SKM-1 (cell line): ENCODE data around the gene RPS3A.
"Not testable (repeated sequence)": the region's sequence is repeated elsewhere in the genome, so short reads cannot be mapped to it uniquely, and the experiment has no call there.

Experiments used
- DNase-seq: peaks from one replicate; lab custom pipeline; 2025; ENCODE audit not compliant: unreplicated experiment; lab: John Stamatoyannopoulos, UW

RPS3A gene

DNA sequence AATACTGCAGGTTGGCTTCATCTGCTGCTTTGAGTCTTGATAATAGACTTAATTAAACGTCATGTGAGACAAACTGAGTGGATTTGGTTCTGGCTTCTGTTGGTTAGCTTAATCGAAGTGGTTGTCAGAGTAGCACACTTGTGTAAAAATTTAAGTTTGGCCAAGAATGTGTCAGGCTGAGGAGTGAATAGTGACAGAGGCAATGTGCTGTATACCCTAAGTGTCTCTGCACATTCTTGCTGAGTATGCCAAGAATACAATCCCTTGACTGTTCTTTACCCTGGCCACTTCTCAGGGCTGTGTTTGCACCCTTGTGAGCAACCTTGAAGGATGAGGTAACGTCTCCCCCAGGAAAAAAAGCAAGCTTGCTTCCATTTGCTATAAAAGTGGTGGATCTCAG, 14.9 kb downstream of the RPS3A start:
- no peak for DNase-seq

DNA sequence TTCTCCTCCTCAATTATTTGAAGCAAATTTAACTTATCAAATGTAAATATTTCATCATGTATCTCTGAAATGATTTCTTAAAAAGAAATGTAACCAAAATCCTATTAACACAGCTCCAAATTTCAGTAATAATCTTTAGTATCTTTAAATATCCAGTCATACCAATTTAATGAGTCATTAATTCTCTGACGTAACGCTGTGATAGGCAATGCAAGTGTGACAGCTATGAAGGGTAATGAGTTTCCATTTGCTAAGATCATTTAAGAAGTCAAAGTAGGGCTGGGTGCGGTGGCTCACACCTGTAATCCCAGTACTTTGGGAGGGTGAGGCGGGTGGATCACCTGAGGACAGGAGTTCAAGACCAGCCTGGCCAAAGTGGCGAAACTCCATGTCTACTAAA, 15.6 kb downstream of the RPS3A start:
- no peak for DNase-seq

DNA sequence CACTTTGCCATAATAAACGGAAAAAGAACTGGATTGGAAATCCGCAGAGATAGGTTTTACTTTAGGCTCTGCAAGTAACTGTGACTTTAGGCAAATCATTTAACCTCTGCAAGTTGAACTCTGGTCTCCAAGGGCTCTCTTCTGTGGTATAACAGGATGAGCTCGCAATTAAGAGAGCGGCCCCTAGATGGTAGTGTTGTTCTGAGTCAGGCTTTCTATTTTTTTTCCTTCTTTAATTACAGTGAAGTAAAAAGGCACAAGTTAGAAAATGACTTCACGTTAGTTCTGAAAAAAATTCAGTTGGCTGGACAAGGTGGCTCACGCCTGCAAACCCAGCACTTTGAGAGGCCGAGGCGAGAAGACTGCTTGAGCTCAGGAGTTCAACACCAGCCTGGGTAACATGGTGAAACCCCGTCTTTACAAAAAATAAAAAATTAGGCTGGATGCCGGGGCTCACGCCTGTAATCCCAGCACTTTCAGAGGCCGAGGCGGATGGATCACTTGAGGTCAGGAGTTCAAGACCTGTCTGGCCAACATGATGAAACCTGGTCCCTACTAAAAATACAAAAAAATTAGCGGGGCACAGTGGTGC, 18.0 kb downstream of the RPS3A start:
- no peak for DNase-seq

DNA sequence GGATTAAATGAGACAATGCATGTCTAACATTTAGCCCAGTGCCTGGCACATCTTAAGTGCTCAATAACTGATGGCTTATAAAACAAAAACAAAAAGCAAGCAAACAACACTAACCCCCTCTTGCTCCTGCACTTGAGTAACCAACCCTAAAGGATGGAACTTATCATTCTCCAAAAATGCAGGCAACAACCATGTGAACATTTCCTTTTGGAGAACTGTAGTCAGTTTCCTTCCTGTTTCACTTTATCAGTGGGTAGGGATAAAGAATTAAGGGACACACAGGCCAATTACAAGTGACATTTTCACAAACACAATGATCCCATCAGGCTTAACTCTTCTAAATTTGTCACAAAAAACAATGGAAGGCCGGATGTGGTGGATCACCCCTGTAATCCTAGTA, 30.4 kb downstream of the RPS3A start:
- DNase-seq: no peak

DNA sequence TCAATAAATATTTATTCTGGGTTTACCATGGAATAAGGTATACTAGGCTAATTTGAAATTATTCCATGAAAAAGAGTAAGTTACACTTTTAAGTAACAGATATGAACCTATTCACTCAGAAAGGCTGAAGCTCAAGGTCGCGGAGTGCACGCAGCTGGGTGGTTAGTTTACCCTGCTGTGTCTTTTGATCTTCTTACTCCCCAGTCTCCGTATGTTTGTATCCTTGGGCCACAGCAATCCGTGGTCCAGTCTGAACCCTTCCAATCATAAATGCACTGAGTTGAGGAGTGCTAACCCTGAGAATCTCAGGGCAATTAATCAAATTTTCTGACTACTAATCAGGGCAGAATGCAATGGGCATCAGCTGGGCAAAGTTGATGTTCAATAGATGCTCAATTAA, 33.9 kb downstream of the RPS3A start:
- DNase-seq: no peak

DNA sequence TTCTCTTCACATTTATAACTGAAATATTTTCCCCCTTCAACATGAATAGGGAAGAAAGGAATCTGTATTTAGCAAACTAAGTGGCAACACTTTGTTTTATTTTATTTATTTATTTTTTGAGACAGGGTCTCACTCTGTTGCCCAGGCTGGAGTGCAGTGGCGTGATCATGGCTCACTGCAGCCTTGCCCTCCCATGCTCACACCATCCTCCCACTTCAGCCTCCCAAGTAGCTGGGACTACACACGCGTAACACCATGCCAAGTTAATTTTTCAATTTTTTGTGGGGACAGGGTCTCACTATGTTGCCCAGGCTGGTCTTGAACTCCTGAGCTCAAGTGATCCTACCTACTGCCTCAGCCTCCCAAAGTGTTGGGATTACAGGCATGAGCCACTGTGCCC, 36.6 kb downstream of the RPS3A start:
- not testable (repeated sequence) for DNase-seq

DNA sequence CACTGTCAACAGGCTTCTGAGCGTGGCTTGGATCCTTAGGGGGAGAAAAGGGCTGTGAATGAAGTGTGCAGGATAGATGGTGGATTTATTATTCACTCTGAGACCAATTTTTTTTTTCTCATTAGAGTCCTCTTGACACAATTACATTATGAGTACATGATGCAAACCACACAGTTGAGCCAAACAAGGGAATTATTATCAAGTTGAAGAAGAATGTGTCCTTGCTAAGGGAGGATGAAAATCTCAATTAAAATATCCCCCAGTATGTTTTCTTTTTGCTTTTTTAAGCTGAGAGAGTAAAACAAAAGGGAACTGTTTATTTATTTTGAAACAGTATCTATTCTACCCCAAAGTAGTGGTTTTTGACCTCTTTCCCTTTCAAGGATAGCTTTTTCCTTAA, 40.4 kb downstream of the RPS3A start:
- no peak for DNase-seq

DNA sequence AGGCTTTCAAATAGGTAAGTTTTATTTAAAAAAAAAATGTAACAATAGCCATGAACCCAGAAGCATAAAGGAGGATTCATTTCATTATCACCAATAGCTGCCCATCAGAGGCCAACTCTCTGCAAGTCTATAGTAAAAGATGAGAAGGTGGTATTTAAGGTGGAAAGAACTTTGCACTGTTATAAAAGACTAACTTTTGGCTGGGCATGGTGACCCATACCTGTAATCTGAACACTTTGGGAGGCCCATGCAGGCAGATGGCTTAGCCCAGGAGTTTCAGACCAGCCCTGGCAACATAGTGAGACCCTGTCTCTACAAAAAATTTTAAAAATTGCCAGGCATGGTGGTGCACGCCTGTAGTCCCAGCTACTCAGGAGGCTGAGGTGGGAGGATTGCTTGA, 43.3 kb downstream of the RPS3A start:
- DNase-seq: no peak

DNA sequence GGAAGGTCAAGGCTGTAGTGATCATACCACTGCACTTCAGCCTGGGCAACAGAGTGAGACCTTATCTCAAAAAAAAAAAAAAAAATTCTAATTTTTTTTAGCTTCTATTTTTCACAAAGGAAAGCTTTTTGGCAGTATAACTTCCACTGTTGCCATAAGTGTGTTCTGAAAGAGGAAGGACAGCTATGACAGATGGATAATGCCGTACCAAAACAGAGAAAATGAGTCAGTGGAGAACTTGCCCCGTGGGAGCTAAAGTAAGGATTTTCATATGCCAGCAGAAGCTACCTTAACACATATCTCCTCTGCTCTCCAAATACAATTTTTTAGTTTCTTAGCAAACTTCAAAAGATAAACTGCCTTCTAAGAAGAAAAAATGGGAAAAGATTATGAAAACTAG, 43.7 kb downstream of the RPS3A start:
- DNase-seq: no peak

DNA sequence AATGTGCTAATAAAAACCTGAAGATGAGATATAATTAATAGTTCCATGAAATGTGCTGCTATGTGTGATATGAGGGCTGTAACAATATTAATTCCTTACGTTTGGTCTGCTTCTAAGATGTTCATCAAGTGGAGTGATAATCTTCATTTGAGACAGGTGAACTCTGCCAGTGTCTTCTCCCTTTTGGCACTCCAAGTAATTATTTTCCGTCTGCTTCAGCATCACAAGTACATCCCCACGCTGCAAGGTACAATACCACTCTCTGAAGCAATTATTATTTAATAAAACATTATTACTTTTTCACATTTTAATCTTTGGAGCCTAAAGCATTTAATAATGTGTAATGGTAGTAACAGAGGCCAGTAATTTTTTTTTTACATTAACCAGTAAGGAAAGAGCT, 44.4 kb downstream of the RPS3A start:
- DNase-seq: no peak

DNA sequence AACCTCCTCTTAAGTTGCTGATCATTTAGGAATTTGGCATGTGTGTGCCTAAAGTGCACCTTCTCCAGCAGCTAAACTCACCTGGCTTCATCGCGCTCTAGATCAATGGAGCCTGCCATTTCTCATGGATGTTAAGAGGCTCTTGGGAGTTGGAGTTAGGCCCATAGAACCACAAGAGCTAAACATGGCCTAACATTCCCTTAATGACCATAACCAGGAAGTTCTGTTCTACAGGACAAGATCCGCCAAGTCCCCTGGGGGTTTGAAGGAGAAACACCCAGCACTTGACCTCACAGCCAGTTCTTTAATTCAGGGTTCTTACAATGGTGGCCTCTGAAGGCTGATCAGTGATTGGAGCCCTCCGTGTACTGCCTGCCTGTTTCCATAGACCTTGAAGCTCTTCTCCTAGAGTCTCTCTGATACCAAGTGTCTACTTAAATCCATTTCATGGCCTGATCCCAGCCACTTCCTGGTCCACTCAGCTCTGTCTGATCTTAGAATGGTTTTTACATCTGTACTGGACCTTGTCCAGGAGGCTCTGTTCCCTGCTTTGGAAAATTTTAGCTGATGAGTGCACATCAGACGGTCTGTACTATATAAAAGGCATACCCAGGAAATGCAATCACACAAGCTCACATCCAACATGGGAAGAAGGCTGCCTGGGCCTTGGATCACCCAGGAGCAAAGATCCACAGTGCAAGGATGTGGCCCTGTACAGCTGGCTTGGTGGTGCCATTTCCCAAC, 45.1 kb downstream of the RPS3A start:
- DNase-seq: no peak

DNA sequence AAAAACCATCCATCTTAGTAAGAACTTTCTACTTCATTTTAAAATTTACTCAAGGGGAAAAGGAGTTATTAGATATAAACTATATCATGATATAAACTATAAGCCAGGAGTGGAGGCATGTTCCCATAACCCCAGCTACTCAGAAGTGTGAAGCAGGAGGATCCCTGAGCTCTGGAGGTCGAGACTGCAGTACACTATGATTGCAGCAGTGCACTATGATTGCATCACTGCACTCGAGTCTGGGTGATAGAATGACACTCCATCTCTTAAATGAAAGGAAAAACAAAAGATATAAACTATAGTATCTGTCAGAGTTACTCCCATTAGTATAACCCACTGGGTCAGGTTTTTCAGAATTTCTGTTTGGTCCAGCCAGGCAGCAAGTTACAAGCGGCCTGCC, 47.6 kb downstream of the RPS3A start:
- DNase-seq: no peak

DNA sequence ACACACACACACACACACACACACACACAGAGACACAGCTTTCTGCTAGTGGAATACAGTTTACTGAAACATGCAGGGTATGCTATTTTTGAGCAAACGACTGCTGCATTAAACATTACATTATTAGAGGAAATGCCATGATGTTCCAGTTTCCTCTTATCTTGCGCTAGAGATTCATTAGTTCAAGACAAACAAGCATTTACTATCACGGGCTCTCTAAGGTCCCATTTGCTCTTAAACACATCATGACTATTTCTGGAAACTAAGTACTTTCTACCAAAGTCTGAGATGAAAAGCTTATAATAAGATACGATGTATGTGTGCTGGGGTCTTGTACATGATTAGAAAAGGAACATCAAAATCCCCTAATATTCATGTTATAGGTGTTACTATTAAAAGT, 48.8 kb downstream of the RPS3A start:
- no peak for DNase-seq

DNA sequence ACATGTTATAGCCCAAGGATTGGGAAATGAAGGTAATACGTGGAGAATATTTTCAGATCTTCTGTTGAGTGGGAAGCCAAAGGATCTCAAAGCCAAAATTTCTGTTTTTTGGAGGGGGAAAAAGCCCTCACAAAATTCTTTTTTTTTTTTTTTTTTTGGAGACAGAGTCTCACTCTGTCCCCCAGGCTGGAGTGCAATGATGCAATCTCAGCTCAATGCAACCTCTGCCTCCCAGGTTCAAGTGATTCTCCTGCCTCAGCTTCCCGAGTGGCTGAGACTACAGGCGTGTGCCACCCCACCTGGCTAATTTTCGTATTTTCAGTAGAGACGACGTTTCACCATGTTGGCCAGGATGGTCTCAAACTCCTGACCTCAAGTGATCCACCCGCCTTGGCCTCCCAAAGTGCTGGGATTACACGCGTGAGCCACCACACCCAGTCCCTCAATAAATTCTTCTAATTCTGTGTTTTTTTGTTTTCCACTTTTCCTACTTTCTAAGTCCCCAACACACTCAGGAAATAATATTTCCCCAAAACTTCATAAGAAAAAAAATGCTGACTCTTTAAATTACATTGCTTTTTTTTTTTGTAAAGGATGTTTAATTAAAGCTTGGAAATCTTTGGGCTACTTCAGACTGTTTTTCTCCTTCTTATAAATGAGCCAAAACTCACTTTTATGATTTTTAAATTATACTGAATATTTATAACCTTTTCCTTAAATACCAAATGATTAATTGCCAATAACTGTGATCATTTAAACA, 51.6 kb downstream of the RPS3A start:
- no peak for DNase-seq

DNA sequence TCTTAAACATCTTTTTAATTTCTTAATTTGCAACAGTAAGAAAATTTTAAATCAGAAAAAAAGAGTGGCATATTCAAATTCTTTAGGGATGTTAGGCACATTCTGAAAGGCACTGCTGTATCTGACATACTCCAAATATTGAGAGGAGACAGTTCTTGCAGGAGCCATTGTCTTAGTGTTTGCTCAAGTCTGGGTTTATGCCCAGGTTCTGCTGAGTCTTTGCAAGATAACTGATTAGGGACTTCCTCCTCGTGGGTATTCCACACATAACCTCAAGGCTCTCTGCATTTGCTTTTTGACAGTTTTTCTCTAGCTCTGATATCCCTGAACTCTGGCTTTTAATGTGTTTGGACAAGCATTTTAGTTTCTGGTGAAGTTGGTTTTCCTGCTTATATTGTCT, 52.6 kb downstream of the RPS3A start:
- DNase-seq: no peak

DNA sequence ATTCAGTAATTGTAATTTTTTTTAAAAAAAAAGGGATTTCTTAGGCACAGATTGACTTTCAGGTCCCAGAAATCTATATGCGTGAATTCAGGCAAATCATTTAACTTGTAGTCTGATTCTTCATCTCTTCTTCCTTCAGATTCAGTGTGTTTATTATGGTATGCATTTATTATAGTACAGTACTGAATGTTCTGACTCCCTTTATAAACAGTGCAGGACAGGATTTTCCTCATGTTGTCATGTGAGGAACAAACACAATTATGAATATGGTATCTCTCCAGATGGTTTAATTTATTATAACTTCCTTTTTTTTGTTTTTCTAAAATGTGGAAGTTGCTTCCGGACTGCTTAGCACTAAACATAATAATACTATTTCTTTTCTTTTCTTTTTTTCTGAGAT, 54.2 kb downstream of the RPS3A start:
- DNase-seq: no peak
